Body of pancreas (tissue), 4 donors: ENCODE measurements around the gene NKAIN4. TPM values are rescaled to one million over a fixed set of nuclear protein-coding genes. Genes with fewer than 3 reads are reported as not detected.
"Not testable (repeated sequence)": the region's sequence is repeated elsewhere in the genome, so short reads cannot be mapped to it uniquely, and the experiment has no call there.

Experiments
- ATAC-seq: fragments of 150-250 bp; one replicate; pipeline ENCODE4 v1.9.1; 2016
- DNase-seq, 4 donors: peaks; one replicate each; pipeline ENCODE4 v3.0.0-alpha.2; 2019
- H3K27ac ChIP-seq, 4 donors: fragments of 200-600 bp; sonication (generic); 1 replicate in 3 of 4; 2 replicates in 1 of 4; pipeline versions ENCODE4 v1.5.1 to v1.6.1; 2016 to 2019; ENCODE audit warnings: mild to moderate bottlenecking in 1 of 4, mixed read lengths in 1 of 4, moderate library complexity in 1 of 4
- H3K27me3 ChIP-seq, 2 donors: fragments of 200-600 bp; sonication (generic); one replicate each; pipeline ENCODE4 v1.6.0; 2016; ENCODE audit warnings: mild to moderate bottlenecking in 1 of 2
- H3K36me3 ChIP-seq, 2 donors: fragments of 200-600 bp; sonication (generic); replicated peaks in 1 of 2; 2 replicates each; pipeline ENCODE4 v1.5.1; 2016; ENCODE audit warnings: low read depth in 2 of 2; ENCODE audit not compliant: insufficient read depth in 1 of 2
- H3K4me1 ChIP-seq: fragments of 200-600 bp; sonication (generic); one replicate; pipeline ENCODE4 v1.6.0; 2016
- H3K4me3 ChIP-seq, 2 donors: fragments of 200-600 bp; sonication (generic); 1 replicate in 1 of 2; 2 replicates in 1 of 2; pipeline ENCODE4 v1.5.1; 2016 to 2019
- H3K9me3 ChIP-seq, 3 donors: fragments of 200-600 bp; sonication (generic); 1 replicate in 2 of 3; 2 replicates in 1 of 3; pipeline ENCODE4 v1.5.1; 2016
- POLR2A ChIP-seq, 3 donors: fragments of 450-650 bp; IDR thresholded peaks; one replicate each; pipeline ENCODE4 v1.6.1; 2016; ENCODE audit warnings: antibody characterized with exemption in 3 of 3, mild to moderate bottlenecking in 2 of 3
- WGBS, 2 donors: methylation state at CpG; one replicate each; pipeline ENCODE4 v1.1.5; 2017; 5-methylcytosine and 5-hydroxymethylcytosine counted together
- intact Hi-C: fragments of 100-400 bp; cut with DNase I; formaldehyde crosslinking; loops from one replicate; pipeline ENCODE4 v1.15.1; 2023
- total RNA-seq, 2 donors: library from RNA; depleted of rRNA; stranded (reverse); fragments of >200 nt; gene quantifications; one replicate each; pipeline ENCODE4 v1.1.0, GENCODE V29; 2016
- TF ChIP-seq, protein P1 (sequence below), 7 experiments: fragments of 450-650 bp in 4 of 7; fragments of 200-600 bp in 3 of 7; sonication (generic) in 3 of 7; IDR thresholded peaks; one replicate each; pipeline ENCODE4 v1.5.1; 2016 to 2019; ENCODE audit warnings: antibody characterized with exemption in 7 of 7

The NKAIN4 gene
- total RNA-seq, 2 donors from 2014 or later = not detected

DNA sequence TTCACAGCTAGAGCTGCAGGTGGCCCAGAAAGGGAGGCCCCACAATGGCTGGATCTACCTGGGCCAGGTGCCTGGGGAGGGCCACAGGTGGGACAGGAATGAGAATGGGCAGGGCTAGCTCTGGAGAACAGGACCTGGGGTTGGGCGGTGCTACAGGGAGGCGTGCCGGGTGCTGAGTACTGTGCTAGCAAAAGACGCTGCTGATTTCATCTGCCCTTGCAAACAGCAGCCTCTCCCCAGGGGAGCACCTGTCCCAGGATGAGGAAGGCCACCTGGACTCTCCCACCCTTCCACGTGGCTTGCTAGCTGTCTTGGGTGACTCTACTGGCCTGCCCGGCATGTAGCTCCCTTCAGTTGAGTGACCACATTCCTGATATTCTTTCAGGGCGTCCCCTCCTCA, 31.7 kb downstream of the NKAIN4 start:
- Histone ChIP-seq H3K4me1 (peaks cover 8% of the 10 kb centered on the region), H3K4me3 (no peak overlapping the region), H3K27ac (no peak overlapping the region), H3K27me3 (no peaks in the 10 kb centered on the region), H3K9me3 (no peaks in the 10 kb centered on the region), H3K36me3 (no peaks in the 10 kb centered on the region)
- ATAC-seq (no peak), DNase-seq (no peak)
- WGBS, 2 donors = 44 to 46% methylated on average over 3 to 7 of the region's 7 CpGs
- no peak for TF ChIP-seq POLR2A (IDR thresholded peaks at IDR 0.05)
- TF ChIP-seq, protein P1, sequence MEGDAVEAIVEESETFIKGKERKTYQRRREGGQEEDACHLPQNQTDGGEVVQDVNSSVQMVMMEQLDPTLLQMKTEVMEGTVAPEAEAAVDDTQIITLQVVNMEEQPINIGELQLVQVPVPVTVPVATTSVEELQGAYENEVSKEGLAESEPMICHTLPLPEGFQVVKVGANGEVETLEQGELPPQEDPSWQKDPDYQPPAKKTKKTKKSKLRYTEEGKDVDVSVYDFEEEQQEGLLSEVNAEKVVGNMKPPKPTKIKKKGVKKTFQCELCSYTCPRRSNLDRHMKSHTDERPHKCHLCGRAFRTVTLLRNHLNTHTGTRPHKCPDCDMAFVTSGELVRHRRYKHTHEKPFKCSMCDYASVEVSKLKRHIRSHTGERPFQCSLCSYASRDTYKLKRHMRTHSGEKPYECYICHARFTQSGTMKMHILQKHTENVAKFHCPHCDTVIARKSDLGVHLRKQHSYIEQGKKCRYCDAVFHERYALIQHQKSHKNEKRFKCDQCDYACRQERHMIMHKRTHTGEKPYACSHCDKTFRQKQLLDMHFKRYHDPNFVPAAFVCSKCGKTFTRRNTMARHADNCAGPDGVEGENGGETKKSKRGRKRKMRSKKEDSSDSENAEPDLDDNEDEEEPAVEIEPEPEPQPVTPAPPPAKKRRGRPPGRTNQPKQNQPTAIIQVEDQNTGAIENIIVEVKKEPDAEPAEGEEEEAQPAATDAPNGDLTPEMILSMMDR (IDR thresholded peaks at IDR 0.05) = no peak
- intact Hi-C loops = no loop called here

DNA sequence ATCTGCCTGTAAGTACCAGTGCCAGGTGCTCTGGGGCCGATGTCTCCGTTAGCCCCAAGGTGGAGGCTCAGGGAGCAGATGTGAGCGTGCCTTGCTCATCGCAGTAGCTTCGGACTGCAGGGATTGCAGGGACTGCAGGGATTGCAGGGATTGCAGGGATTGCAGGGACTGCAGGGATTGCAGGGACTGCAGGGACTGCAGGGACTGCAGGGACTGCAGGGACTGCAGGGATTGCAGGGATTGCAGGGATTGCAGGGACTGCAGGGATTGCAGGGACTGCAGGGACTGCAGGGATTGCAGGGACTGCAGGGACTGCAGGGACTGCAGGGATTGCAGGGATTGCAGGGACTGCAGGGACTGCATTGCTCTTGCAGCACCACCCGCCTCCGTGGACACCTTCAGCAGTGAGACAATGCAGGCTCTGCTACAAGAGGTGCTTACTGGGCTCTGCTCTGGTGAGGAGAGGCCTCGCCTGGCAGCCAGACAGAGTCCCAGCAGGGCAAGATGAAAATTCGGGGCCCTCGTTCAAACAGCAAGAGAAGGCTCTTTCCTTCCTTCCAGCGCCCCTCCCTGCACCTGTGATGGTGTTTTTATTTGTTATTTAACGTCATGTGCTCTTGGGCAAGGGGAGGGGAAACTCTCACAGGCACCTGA, 32.7 kb downstream of the NKAIN4 start:
- 62 to 64% methylated on average over 8 to 12 of the region's 12 CpGs for WGBS, 2 donors

DNA sequence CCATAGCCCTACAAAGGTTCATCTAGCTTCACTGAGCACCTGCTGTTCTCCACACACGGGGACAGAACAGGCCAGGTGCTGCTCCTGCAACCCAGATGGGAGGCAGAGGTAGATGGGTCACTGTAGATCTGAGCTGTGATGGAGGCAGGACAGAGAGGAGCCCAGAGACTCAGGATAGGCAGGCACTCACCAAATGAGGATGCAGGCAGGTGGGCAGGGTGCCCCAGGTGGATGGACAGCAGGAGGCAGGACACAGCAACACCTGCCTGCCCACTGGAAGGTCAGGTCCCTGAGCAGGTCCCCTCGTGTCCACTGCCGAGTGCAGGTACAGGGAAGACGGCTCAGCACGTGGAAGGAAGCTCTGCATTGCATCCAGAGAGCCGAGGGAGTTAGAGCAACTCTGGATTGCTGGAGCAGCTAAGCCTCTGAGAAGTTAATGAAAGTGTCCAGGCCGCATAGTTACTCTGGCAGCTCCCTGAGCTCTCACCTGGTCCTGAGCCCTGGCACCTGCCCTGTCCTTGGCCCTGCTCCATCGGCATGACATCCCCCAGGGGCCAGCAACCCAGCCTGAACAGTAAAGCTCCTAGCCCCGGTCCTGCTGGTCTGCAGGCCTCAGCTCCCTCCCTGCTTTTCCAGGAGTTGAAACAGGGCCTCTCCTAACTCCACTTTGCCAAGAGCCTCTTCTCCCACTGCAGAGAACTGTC, 33.4 kb downstream of the NKAIN4 start:
- DNase-seq = no peak
- Histone ChIP-seq H3K4me3 (no peak overlapping the region), H3K27ac (no peak overlapping the region), H3K36me3 (no peaks in the 10 kb centered on the region), H3K9me3 (no peaks in the 10 kb centered on the region), H3K27me3 (no peaks in the 10 kb centered on the region), H3K4me1 (peaks cover 18% of the 10 kb centered on the region)
- intact Hi-C loops = no loop called here
- no peak for TF ChIP-seq POLR2A (IDR thresholded peaks at IDR 0.05)
- TF ChIP-seq, protein P1 (IDR thresholded peaks at IDR 0.05) = no peak
- 30 to 33% methylated on average over 7 to 9 of the region's 9 CpGs for WGBS, 2 donors
- no peak for ATAC-seq

More for the DNA sequence above, 32.7 kb downstream of the NKAIN4 start:
- H3K27ac ChIP-seq, DNase-seq, ATAC-seq, H3K4me3 ChIP-seq, intact Hi-C loops, H3K9me3 ChIP-seq, H3K27me3 ChIP-seq, H3K36me3 ChIP-seq: not testable (repeated sequence)
- peaks cover 16% of the 10 kb centered on the region for H3K4me1 ChIP-seq

DNA sequence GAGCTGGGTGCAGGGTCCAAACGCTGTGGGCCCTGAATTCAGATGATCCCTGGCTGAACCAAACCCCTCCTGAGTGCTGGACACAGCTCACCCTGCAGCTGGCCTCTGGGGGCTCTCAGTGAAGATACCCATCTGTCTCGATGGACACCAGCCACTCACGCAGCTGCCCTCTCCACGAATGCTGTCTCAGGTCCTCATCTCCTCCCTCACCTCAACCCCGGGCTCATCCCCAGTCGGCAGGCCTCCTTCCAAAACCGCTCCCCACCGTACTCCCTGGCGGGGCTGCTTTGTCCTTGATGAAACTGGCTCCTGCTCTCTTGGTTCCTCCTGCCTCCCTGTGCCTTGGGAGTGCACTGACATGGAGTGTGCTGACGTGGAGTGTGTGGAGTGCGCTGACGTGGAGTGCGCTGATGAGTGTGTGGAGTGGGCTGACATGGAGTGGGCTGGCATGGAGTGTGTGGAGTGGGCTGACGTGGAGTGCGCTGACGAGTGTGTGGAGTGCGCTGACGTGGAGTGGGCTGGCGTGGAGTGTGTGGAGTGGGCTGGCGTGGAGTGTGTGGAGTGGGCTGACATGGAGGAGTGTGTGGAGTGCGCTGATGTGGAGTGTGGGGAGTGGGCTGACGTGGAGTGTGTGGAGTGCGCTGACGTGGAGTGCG, 34.3 kb downstream of the NKAIN4 start:
- Histone ChIP-seq H3K36me3 (no peaks in the 10 kb centered on the region), H3K4me3 (no peak overlapping the region), H3K9me3 (no peaks in the 10 kb centered on the region), H3K27ac (no peak overlapping the region), H3K4me1 (peaks cover 19% of the 10 kb centered on the region), H3K27me3 (no peaks in the 10 kb centered on the region)
- 57 to 60% methylated on average over 24 to 25 of the region's 25 CpGs for WGBS, 2 donors
- no peak for ATAC-seq
- intact Hi-C loops = no loop called here
- DNase-seq = no peak
- TF ChIP-seq, protein P1 (IDR thresholded peaks at IDR 0.05) = no peak
- no peak for TF ChIP-seq POLR2A (IDR thresholded peaks at IDR 0.05)

DNA sequence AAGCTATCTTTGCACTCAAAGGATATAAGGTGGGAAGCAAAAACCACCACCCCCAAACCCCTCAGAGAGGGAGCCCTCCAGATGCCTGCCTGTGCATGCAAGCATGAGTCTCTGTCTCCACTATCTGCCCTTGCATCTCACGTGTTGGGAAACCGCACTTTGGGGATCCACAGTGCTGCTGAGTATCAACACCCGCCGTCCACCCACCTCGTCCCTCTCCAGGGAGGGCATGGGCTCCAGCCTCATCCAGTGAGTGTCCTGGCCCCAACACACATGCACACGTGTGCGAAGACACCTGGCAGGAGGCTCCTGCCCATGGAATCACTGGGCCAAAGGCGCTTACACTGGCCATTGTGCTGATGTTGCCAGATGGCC, 34.8 kb downstream of the NKAIN4 start:
- H3K27me3 ChIP-seq = no peaks in the 10 kb centered on the region
- H3K9me3 ChIP-seq = no peaks in the 10 kb centered on the region
- H3K27ac ChIP-seq = no peak overlapping the region
- ATAC-seq (no peak), DNase-seq (no peak)
- no peaks in the 10 kb centered on the region for H3K36me3 ChIP-seq
- H3K4me1 ChIP-seq = peaks cover 19% of the 10 kb centered on the region
- intact Hi-C loops = no loop called here
- WGBS, 2 donors = 59 to 84% methylated on average over 7 to 8 of the region's 8 CpGs
- H3K4me3 ChIP-seq = no peak overlapping the region
- TF ChIP-seq, protein P1 (IDR thresholded peaks at IDR 0.05) = no peak
- TF ChIP-seq POLR2A (IDR thresholded peaks at IDR 0.05) = no peak
